H9 (cell line): ENCODE data around the gene LRTM2. TPM values are rescaled to one million over a fixed set of nuclear protein-coding genes. Genes with fewer than 3 reads are reported as not detected.

Experiments
- DNase-seq: peaks from one replicate; pipeline ENCODE4 v3.0.0-alpha.2; 2017
- H2AFZ ChIP-seq: one replicate; pipeline ENCODE4 v1.6.1; 2013; ENCODE audit warnings: mild to moderate bottlenecking, low read length, control low read depth, moderate library complexity
- H2AK5ac ChIP-seq: 2 replicates; pipeline ENCODE4 v1.6.1; 2013; ENCODE audit warnings: low read length, control low read depth, mixed read lengths; ENCODE audit not compliant: insufficient read length
- H2BK120ac ChIP-seq: one replicate; pipeline ENCODE4 v1.6.1; 2013; ENCODE audit warnings: low read depth, mild to moderate bottlenecking, low read length, control low read depth, inconsistent platforms; ENCODE audit not compliant: poor library complexity, severe bottlenecking
- H2BK12ac ChIP-seq: 2 replicates; pipeline ENCODE4 v1.6.1; 2013; ENCODE audit warnings: low read length, control low read depth, mixed read lengths, low read depth; ENCODE audit not compliant: insufficient read length
- H2BK15ac ChIP-seq: 2 replicates; pipeline ENCODE4 v1.6.1; 2013; ENCODE audit warnings: low read depth, low read length, control low read depth
- H2BK20ac ChIP-seq: one replicate; pipeline ENCODE4 v1.6.1; 2013; ENCODE audit warnings: low read depth, mild to moderate bottlenecking, low read length, control low read depth, inconsistent platforms; ENCODE audit not compliant: poor library complexity, severe bottlenecking
- H2BK5ac ChIP-seq: 2 replicates; pipeline ENCODE4 v1.6.1; 2013; ENCODE audit warnings: low read length, control low read depth, mixed read lengths; ENCODE audit not compliant: insufficient read length
- H3K14ac ChIP-seq: 2 replicates; pipeline ENCODE4 v1.6.1; 2013; ENCODE audit warnings: low read length, control low read depth; ENCODE audit not compliant: insufficient read depth
- H3K18ac ChIP-seq: 2 replicates; pipeline ENCODE4 v1.6.1; 2013; ENCODE audit warnings: low read depth, mild to moderate bottlenecking, mixed read lengths, low read length, control low read depth; ENCODE audit not compliant: insufficient read length
- H3K23ac ChIP-seq: 2 replicates; pipeline ENCODE4 v1.6.1; 2013; ENCODE audit warnings: low read length, control low read depth, mixed read lengths, low read depth; ENCODE audit not compliant: insufficient read length
- H3K23me2 ChIP-seq: 2 replicates; pipeline ENCODE4 v1.6.1; 2013; ENCODE audit warnings: low read depth, mild to moderate bottlenecking, mixed read lengths, low read length, control low read depth; ENCODE audit not compliant: insufficient read length, poor library complexity, severe bottlenecking
- H3K27ac ChIP-seq: 2 replicates; pipeline ENCODE4 v1.5.1; 2013; ENCODE audit warnings: low read length, control low read depth, mixed read lengths, low read depth; ENCODE audit not compliant: insufficient read length
- H3K27me3 ChIP-seq: 2 replicates; pipeline ENCODE4 v1.6.1; 2013; ENCODE audit warnings: low read length, control low read depth, inconsistent platforms; ENCODE audit not compliant: insufficient read depth
- H3K4ac ChIP-seq: 2 replicates; pipeline ENCODE4 v1.6.1; 2013; ENCODE audit warnings: low read depth, mild to moderate bottlenecking, control low read depth, inconsistent platforms, low read length, moderate library complexity
- H3K4me1 ChIP-seq: 2 replicates; pipeline ENCODE4 v1.6.1; 2013; ENCODE audit warnings: low read length, control low read depth, inconsistent platforms; ENCODE audit not compliant: insufficient read depth
- H3K4me2 ChIP-seq: 2 replicates; pipeline ENCODE4 v1.6.1; 2013; ENCODE audit warnings: low read length, control low read depth, mixed read lengths; ENCODE audit not compliant: insufficient read length, insufficient read depth
- H3K56ac ChIP-seq: 2 replicates; pipeline ENCODE4 v1.6.1; 2013; ENCODE audit warnings: low read depth, mild to moderate bottlenecking, mixed read lengths, low read length, control low read depth; ENCODE audit not compliant: insufficient read length
- H3K79me1 ChIP-seq: 2 replicates; pipeline ENCODE4 v1.6.1; 2013; ENCODE audit warnings: low read depth, mild to moderate bottlenecking, moderate library complexity, low read length, control low read depth, inconsistent platforms; ENCODE audit not compliant: insufficient read depth, poor library complexity, severe bottlenecking
- H3K79me2 ChIP-seq: 2 replicates; pipeline ENCODE4 v1.6.1; 2013; ENCODE audit warnings: low read length, control low read depth, inconsistent platforms; ENCODE audit not compliant: insufficient read depth
- H3K9ac ChIP-seq: 2 replicates; pipeline ENCODE4 v1.6.1; 2013; ENCODE audit warnings: low read length, control low read depth, mixed read lengths; ENCODE audit not compliant: insufficient read length; ENCODE audit errors: extremely low read depth
- H3K9me3 ChIP-seq: one replicate; pipeline ENCODE4 v1.6.1; 2013; ENCODE audit warnings: low read depth, low read length, inconsistent platforms; ENCODE audit not compliant: control insufficient read depth
- H3T11ph ChIP-seq: one replicate; pipeline ENCODE4 v1.6.1; 2013; ENCODE audit warnings: mild to moderate bottlenecking, low read length, control low read depth, inconsistent platforms
- H4K20me1 ChIP-seq: one replicate; pipeline ENCODE4 v1.6.1; 2013; ENCODE audit not compliant: control insufficient read depth, insufficient read length, insufficient read depth
- H4K5ac ChIP-seq: 2 replicates; pipeline ENCODE4 v1.6.1; 2013; ENCODE audit warnings: low read depth, mild to moderate bottlenecking, mixed read lengths, low read length, control low read depth; ENCODE audit not compliant: insufficient read length
- H4K8ac ChIP-seq: replicated peaks from 2 replicates; pipeline ENCODE4 v1.6.1; 2013; ENCODE audit warnings: low read length, control low read depth, mixed read lengths, low read depth; ENCODE audit not compliant: insufficient read length
- H4K91ac ChIP-seq: 2 replicates; pipeline ENCODE4 v1.6.1; 2013; ENCODE audit warnings: low read depth, mild to moderate bottlenecking, moderate library complexity, mixed read lengths, low read length, control low read depth; ENCODE audit not compliant: insufficient read length
- H3K27ac Mint-ChIP-seq, 3 experiments: 2 replicates in 2 of 3; 3 replicates in 1 of 3; pipeline ENCODE4 v1.8.0; 2020 to 2021; ENCODE audit warnings: mixed read lengths in 3 of 3, mild to moderate bottlenecking in 1 of 3, moderate library complexity in 1 of 3
- H3K27me3 Mint-ChIP-seq: 2 replicates; pipeline ENCODE4 v1.8.0; 2021; ENCODE audit warnings: low read depth, mild to moderate bottlenecking, moderate library complexity, mixed read lengths
- H3K36me3 Mint-ChIP-seq, 3 experiments: 2 replicates in 2 of 3; 3 replicates in 1 of 3; pipeline ENCODE4 v1.8.0; 2020 to 2021; ENCODE audit warnings: low read depth in 3 of 3, mixed read lengths in 3 of 3; ENCODE audit not compliant: insufficient read depth in 1 of 3
- H3K4me1 Mint-ChIP-seq, 2 experiments: 2 replicates each; pipeline ENCODE4 v1.8.0; 2020; ENCODE audit warnings: mixed read lengths in 2 of 2
- H3K4me3 Mint-ChIP-seq, 2 experiments: 2 replicates in 1 of 2; 3 replicates in 1 of 2; pipeline ENCODE4 v1.8.0; 2020 to 2021; ENCODE audit warnings: mild to moderate bottlenecking in 2 of 2, mixed read lengths in 2 of 2, moderate library complexity in 1 of 2
- H3K9me3 Mint-ChIP-seq, 2 experiments: 2 replicates in 1 of 2; 3 replicates in 1 of 2; pipeline ENCODE4 v1.8.0; 2020; ENCODE audit warnings: mild to moderate bottlenecking in 2 of 2, mixed read lengths in 2 of 2, moderate library complexity in 1 of 2
- WGBS: extraction: QIAGEN DNeasy Blood & Tissue Kit; methylation state at CpG from one replicate; pipeline ENCODE4 v1.1.7; 2013; ENCODE audit warnings: missing lambda C conversion rate, low lambda C conversion rate, mixed read lengths; ENCODE audit not compliant: insufficient read length; ENCODE audit errors: extremely low coverage; 5-methylcytosine and 5-hydroxymethylcytosine counted together
- total RNA-seq: library from RNA; stranded (reverse); gene quantifications from 2 replicates; pipeline ENCODE4 v1.2.1, GENCODE V29; 2021
- TF ChIP-seq, protein P1 (sequence below): fragments of 200-600 bp; sonication (generic); conservative IDR thresholded peaks from 3 replicates; pipeline ENCODE4 v1.8.0; 2021; ENCODE audit warnings: antibody characterized with exemption, mild to moderate bottlenecking

LRTM2 gene
- total RNA-seq, 1 experiment from 2014 or later, result not detected

DNA sequence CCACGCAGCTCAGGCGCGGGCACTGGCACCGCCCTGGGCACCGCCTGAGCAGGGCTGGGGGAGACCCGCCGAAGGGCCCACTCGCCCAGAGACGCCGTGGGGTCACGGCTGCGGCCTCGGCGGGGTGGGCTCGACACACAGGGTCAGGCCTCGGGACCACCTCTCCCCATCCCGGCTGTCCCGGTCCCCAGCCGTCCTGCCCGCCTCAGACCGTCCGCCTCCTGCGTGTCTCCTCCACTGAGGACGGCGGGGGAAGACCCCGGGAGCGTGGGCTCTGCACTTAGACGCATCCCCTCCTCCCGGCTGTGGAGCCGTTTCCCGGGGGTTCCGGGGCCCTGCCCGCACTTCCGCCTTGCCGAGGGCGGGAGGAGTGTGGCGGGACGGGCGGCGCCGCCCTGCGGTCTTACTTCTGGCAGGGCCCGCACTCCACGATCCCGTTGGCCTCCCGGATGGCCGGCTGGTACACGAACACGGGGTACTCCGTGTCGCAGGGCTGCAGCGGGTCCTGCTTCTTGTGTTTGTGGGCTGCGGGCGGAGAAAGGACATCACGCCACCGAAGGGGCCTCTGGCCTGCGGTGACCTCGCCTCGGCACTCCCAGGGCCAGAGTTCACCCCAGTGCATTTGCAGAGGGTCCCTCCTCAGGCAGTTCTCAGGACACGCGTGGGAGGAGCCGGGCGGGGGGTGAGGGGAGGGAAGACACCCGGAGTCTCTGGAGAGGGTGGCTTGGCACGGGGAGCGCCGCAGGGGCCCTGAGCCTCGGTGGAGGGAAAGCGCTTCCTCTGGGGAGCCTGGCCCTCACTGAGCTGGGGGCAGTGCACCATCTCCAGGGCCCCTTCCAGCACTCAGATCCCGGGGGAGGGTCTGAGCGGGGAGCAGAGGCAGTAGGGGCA lies 23.1 kb upstream of the LRTM2 start:
- TF ChIP-seq, protein P1, sequence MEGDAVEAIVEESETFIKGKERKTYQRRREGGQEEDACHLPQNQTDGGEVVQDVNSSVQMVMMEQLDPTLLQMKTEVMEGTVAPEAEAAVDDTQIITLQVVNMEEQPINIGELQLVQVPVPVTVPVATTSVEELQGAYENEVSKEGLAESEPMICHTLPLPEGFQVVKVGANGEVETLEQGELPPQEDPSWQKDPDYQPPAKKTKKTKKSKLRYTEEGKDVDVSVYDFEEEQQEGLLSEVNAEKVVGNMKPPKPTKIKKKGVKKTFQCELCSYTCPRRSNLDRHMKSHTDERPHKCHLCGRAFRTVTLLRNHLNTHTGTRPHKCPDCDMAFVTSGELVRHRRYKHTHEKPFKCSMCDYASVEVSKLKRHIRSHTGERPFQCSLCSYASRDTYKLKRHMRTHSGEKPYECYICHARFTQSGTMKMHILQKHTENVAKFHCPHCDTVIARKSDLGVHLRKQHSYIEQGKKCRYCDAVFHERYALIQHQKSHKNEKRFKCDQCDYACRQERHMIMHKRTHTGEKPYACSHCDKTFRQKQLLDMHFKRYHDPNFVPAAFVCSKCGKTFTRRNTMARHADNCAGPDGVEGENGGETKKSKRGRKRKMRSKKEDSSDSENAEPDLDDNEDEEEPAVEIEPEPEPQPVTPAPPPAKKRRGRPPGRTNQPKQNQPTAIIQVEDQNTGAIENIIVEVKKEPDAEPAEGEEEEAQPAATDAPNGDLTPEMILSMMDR, result no peak
- DNase-seq, result peak; percentile 56
- no peaks in the 10 kb centered on the region for H3K79me2 ChIP-seq
- H4K8ac ChIP-seq, result no peak overlapping the region
- no peak overlapping the region for H2BK5ac ChIP-seq
- peaks cover 4% of the 10 kb centered on the region for H3K23me2 ChIP-seq
- H3K27ac Mint-ChIP-seq, result no peak overlapping the region
- H3K23ac ChIP-seq, result no peak overlapping the region
- H3K27me3 Mint-ChIP-seq, result peaks cover 7% of the 10 kb centered on the region
- no peaks in the 10 kb centered on the region for H3K4me1 ChIP-seq
- H3T11ph ChIP-seq, result no peak overlapping the region
- H3K56ac ChIP-seq, result no peak overlapping the region
- H2BK15ac ChIP-seq, result no peak overlapping the region
- H2BK120ac ChIP-seq, result no peak overlapping the region
- no peak overlapping the region for H3K18ac ChIP-seq
- WGBS, result no CpG with 5 or more reads among the region's 71 CpGs
- H3K14ac ChIP-seq, result peak overlapping the region; percentile 27; the same call in 1 of the 2 replicates
- H3K79me1 ChIP-seq, result no peaks in the 10 kb centered on the region
- no peaks in the 10 kb centered on the region for H4K20me1 ChIP-seq
- H3K4me2 ChIP-seq, result peak overlapping the region; percentile 23
- no peak overlapping the region for H3K4me3 Mint-ChIP-seq
- no peak overlapping the region for H2BK12ac ChIP-seq
- H2AK5ac ChIP-seq, result no peak overlapping the region
- no peak overlapping the region for H2BK20ac ChIP-seq
- H3K9me3 ChIP-seq, result no peaks in the 10 kb centered on the region
- no peak overlapping the region for H3K4ac ChIP-seq
- peak overlapping the region; percentile 18 for H3K9ac ChIP-seq
- peaks cover 21 to 24% of the 10 kb centered on the region in 2 experiments for H3K4me1 Mint-ChIP-seq
- no peak overlapping the region for H4K5ac ChIP-seq
- no peak overlapping the region for H3K27ac ChIP-seq
- H3K9me3 Mint-ChIP-seq, result no peaks in the 10 kb centered on the region; a peak in 1 of 5 replicates
- no peak overlapping the region for H4K91ac ChIP-seq
- H3K27me3 ChIP-seq, result no peaks in the 10 kb centered on the region
- H2AFZ ChIP-seq, result no peak overlapping the region
- no peaks in the 10 kb centered on the region for H3K36me3 Mint-ChIP-seq
